Mesenchymal stem cell (in vitro differentiated cells and primary cell): ENCODE data around the gene DHDH.
"Not testable (repeated sequence)": the region's sequence is repeated elsewhere in the genome, so short reads cannot be mapped to it uniquely, and the experiment has no call there.

Experiments used
- DNase-seq: peaks from one replicate; pipeline ENCODE4 v3.0.0-alpha.2; 2013
- H2AFZ ChIP-seq: one replicate; pipeline ENCODE4 v1.6.1; 2013; ENCODE audit warnings: low read depth, mild to moderate bottlenecking, control low read depth, inconsistent platforms, low read length, moderate library complexity
- H2AK5ac ChIP-seq: 2 replicates; pipeline ENCODE4 v1.6.1; 2013; ENCODE audit warnings: low read length, moderate library complexity, mild to moderate bottlenecking, inconsistent platforms; ENCODE audit not compliant: severe bottlenecking
- H2BK120ac ChIP-seq: one replicate; pipeline ENCODE4 v1.6.1; 2013; ENCODE audit warnings: low read depth, mild to moderate bottlenecking, inconsistent platforms, low read length, moderate library complexity
- H2BK12ac ChIP-seq, 2 experiments: one replicate each; pipeline ENCODE4 v1.6.1; 2013; ENCODE audit warnings: inconsistent platforms in 2 of 2, low read length in 2 of 2, mild to moderate bottlenecking in 2 of 2, moderate library complexity in 2 of 2, control low read depth in 1 of 2
- H2BK15ac ChIP-seq: one replicate; pipeline ENCODE4 v1.6.1; 2013; ENCODE audit warnings: mild to moderate bottlenecking, low read depth, inconsistent platforms; ENCODE audit not compliant: poor library complexity, severe bottlenecking
- H2BK5ac ChIP-seq: 2 replicates; pipeline ENCODE4 v1.6.1; 2013; ENCODE audit warnings: low read depth, mild to moderate bottlenecking, low read length, control low read depth, inconsistent platforms; ENCODE audit not compliant: poor library complexity, severe bottlenecking
- H3K14ac ChIP-seq, 2 experiments: one replicate each; pipeline ENCODE4 v1.6.1; 2013; ENCODE audit warnings: inconsistent platforms in 2 of 2, low read length in 2 of 2, control low read depth in 1 of 2, mild to moderate bottlenecking in 1 of 2, moderate library complexity in 1 of 2
- H3K18ac ChIP-seq, 2 experiments: one replicate each; pipeline ENCODE4 v1.6.1; 2013; ENCODE audit warnings: inconsistent platforms in 2 of 2, low read length in 2 of 2, control low read depth in 1 of 2, low read depth in 1 of 2, mild to moderate bottlenecking in 1 of 2
- H3K23ac ChIP-seq, 2 experiments: one replicate each; pipeline ENCODE4 v1.6.1; 2013; ENCODE audit warnings: inconsistent platforms in 2 of 2, low read length in 2 of 2, mild to moderate bottlenecking in 2 of 2, moderate library complexity in 2 of 2, control low read depth in 1 of 2
- H3K27ac ChIP-seq: 2 replicates; pipeline ENCODE4 v1.5.1; 2013; ENCODE audit warnings: mild to moderate bottlenecking, moderate library complexity, low read length, control low read depth, inconsistent platforms; ENCODE audit not compliant: poor library complexity, severe bottlenecking
- H3K27me3 ChIP-seq, 2 experiments: 2 replicates each; pipeline versions ENCODE4 v1.6.1 to v1.7.0; 2013; ENCODE audit warnings: low read length in 2 of 2, mild to moderate bottlenecking in 2 of 2, moderate library complexity in 2 of 2, control low read depth in 1 of 2, inconsistent platforms in 1 of 2; ENCODE audit not compliant: control insufficient read depth in 1 of 2, insufficient read depth in 1 of 2
- H3K36me3 ChIP-seq, 2 experiments: 2 replicates each; pipeline versions ENCODE4 v1.6.1 to v1.7.0; 2013; ENCODE audit warnings: low read length in 2 of 2, control low read depth in 1 of 2, inconsistent platforms in 1 of 2, low read depth in 1 of 2, mild to moderate bottlenecking in 1 of 2; ENCODE audit not compliant: insufficient read depth in 2 of 2, control insufficient read depth in 1 of 2
- H3K4ac ChIP-seq, 2 experiments: one replicate each; pipeline ENCODE4 v1.6.1; 2013; ENCODE audit warnings: inconsistent platforms in 2 of 2, low read length in 2 of 2, mild to moderate bottlenecking in 2 of 2, moderate library complexity in 2 of 2, control low read depth in 1 of 2, low read depth in 1 of 2
- H3K4me1 ChIP-seq: 2 replicates; pipeline ENCODE4 v1.6.1; 2013; ENCODE audit warnings: low read depth, low read length, control low read depth; ENCODE audit not compliant: control insufficient read depth, insufficient read depth
- H3K4me2 ChIP-seq: 2 replicates; pipeline ENCODE4 v1.6.1; 2013; ENCODE audit warnings: low read length, mild to moderate bottlenecking, inconsistent platforms; ENCODE audit not compliant: poor library complexity, severe bottlenecking
- H3K4me3 ChIP-seq, 2 experiments: 2 replicates each; pipeline versions ENCODE4 v1.5.1 to v1.7.0; 2013; ENCODE audit warnings: low read length in 2 of 2, mild to moderate bottlenecking in 2 of 2, control low read depth in 1 of 2, low read depth in 1 of 2; ENCODE audit not compliant: insufficient read depth in 1 of 2
- H3K79me1 ChIP-seq: replicated peaks from 2 replicates; pipeline ENCODE4 v1.6.1; 2013; ENCODE audit warnings: mild to moderate bottlenecking, control low read depth, low read length, inconsistent platforms; ENCODE audit not compliant: poor library complexity, severe bottlenecking
- H3K9ac ChIP-seq: 2 replicates; pipeline ENCODE4 v1.7.0; 2013; ENCODE audit warnings: mild to moderate bottlenecking, low read length, moderate library complexity
- H3K9me3 ChIP-seq: 2 replicates; pipeline ENCODE4 v1.7.0; 2013; ENCODE audit warnings: mild to moderate bottlenecking, low read length; ENCODE audit not compliant: control insufficient read depth
- H4K8ac ChIP-seq: one replicate; pipeline ENCODE4 v1.6.1; 2013; ENCODE audit warnings: inconsistent platforms, mild to moderate bottlenecking, low read length, moderate library complexity
- H4K91ac ChIP-seq: one replicate; pipeline ENCODE4 v1.6.1; 2013; ENCODE audit warnings: mild to moderate bottlenecking, low read length, inconsistent platforms
- WGBS: methylation state at CpG from one replicate; pipeline ENCODE4 v1.1.7; 2013; ENCODE audit warnings: mixed read lengths; 5-methylcytosine and 5-hydroxymethylcytosine counted together

DHDH gene

DNA sequence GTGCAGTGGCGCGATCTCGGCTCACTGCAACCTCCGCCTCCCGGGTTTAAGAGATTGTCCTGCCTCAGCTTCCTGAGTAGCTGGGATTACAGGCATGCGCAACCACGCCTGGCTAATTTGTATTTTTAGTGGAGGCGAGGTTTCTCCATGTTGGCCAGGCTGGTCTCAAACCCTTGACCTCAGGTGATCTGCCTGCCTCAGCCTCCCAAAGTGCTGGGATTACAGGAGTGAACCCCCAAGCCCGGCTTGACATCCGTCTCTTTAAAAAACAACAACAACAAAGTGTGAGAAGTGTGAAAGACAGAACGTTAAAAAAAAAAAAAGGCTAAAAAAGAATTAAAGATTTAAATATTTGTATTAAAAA, 34.1 kb upstream of the DHDH start:
- peak overlapping the region; percentile 92 for H3K27ac ChIP-seq
- H2BK15ac ChIP-seq, H3K27me3 ChIP-seq, H2AK5ac ChIP-seq, H3K23ac ChIP-seq, H2BK12ac ChIP-seq, H3K9me3 ChIP-seq, H2BK5ac ChIP-seq, H3K18ac ChIP-seq, H4K91ac ChIP-seq, H3K4ac ChIP-seq, H3K4me2 ChIP-seq, DNase-seq, H3K14ac ChIP-seq, H2BK120ac ChIP-seq, H2AFZ ChIP-seq: not testable (repeated sequence)
- H3K9ac ChIP-seq, result peak overlapping the region; percentile 96
- peaks cover 19% of the 10 kb centered on the region for H3K79me1 ChIP-seq
- peak overlapping the region; percentile 67 for H4K8ac ChIP-seq
- H3K4me3 ChIP-seq, result peak overlapping the region in 1 of 2 experiments; percentile 99
- peaks cover 11% of the 10 kb centered on the region for H3K4me1 ChIP-seq
- WGBS, result 96% methylated on average over 8 of the region's 11 CpGs
- peaks cover 11 to 16% of the 10 kb centered on the region in 2 experiments for H3K36me3 ChIP-seq

DNA sequence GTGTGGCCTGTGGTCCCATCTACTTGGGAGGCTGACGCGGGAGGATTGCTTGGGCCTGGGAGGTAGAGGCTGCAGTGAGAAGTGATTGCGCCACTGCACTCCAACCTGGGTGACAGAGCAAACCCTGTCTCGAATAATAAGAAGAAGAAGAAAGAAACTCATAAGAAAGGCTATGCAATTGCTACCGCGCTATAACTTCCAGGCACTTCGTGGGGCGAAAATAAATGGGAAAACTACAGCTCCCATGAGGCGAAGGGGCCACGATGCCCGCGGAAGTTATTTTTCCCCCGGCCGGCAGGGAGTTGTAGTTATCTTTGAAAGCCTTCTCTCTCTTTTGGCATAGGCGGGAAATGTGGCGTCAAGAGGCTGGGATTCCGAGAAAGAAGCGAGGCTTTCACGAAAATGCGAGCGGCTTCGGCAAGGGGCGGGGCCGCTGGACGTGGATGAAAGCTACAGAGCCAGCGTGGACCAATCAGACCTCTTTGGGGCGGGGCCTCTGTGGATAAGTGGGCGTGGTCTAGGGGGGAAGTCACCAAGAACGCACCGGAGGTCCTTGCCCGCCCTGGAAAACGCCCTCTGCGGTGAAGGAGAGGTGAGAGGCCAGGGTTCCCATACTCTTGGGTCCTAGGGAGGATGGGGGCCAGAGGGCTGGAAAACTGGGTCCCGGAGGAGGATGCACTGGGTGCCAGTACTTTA, 33.6 kb upstream of the DHDH start, which contains the start of gene NUCB1:
NUCB1 (plus strand) TSS at position 532 of the 696 bp plus-strand sequence. CDS start 485 bp downstream, outside the sequence.
- Histone ChIP-seq H3K4me3 (peak within 1 kb of the TSS; percentile 69 to 99), H3K36me3 (peaks cover 16 to 22% of the 10 kb centered on the region in 2 experiments), H2AK5ac (peak within 1 kb of the TSS; percentile 4), H2BK5ac (no peak within 1 kb of the TSS), H3K18ac (peak within 1 kb of the TSS; percentile 76 to 88), H4K91ac (peak within 1 kb of the TSS; percentile 80), H3K27me3 (peaks cover 0 to 5% of the 10 kb centered on the region in 2 experiments), H3K4ac (peak within 1 kb of the TSS; percentile 66 to 89), H2BK12ac (peak within 1 kb of the TSS; percentile 32 to 59), H2BK15ac (peak within 1 kb of the TSS; percentile 78), H3K4me1 (peaks cover 11% of the 10 kb centered on the region), H3K9me3 (no peaks in the 10 kb centered on the region), H3K23ac (peak within 1 kb of the TSS in 1 of 2 experiments; percentile 49), H4K8ac (peak within 1 kb of the TSS; percentile 95), H2BK120ac (peak within 1 kb of the TSS; percentile 42), H2AFZ (peak within 1 kb of the TSS; percentile 53), H3K79me1 (peaks cover 23% of the 10 kb centered on the region), H3K14ac (peak within 1 kb of the TSS in 1 of 2 experiments; percentile 82), H3K4me2 (peak within 1 kb of the TSS; percentile 90), H3K9ac (peak within 1 kb of the TSS; percentile 96), H3K27ac (peak within 1 kb of the TSS; percentile 92)
- DNase-seq, result peak; percentile 99
- WGBS, result 8% methylated on average over 31 of the region's 34 CpGs

GRCh38 chr19:48900477-48901406, 32.8 kb upstream of the DHDH start:
- DNase-seq, result peak; percentile 32
- WGBS, result 31% methylated on average over 17 of the region's 24 CpGs

More at GRCh38 chr19:48900477-48901406, 32.8 kb upstream of the DHDH start:
- peak overlapping the region; percentile 57 for H2BK15ac ChIP-seq
- peak overlapping the region; percentile 32 to 59 for H2BK12ac ChIP-seq
- peak overlapping the region; percentile 73 to 76 for H3K18ac ChIP-seq
- peaks cover 28% of the 10 kb centered on the region for H3K79me1 ChIP-seq
- peaks cover 11% of the 10 kb centered on the region for H3K4me1 ChIP-seq
- H3K4me3 ChIP-seq, result peak overlapping the region; percentile 69 to 99
- H4K91ac ChIP-seq, result peak overlapping the region; percentile 80
- H3K4ac ChIP-seq, result peak overlapping the region; percentile 66 to 89
- H4K8ac ChIP-seq, result peak overlapping the region; percentile 91
- H2AK5ac ChIP-seq, result peak overlapping the region; percentile 4
- H2AFZ ChIP-seq, result no peak overlapping the region
- peak overlapping the region in 1 of 2 experiments; percentile 82 for H3K14ac ChIP-seq
- peak overlapping the region; percentile 25 for H3K27ac ChIP-seq
- no peaks in the 10 kb centered on the region for H3K27me3 ChIP-seq
- H2BK5ac ChIP-seq, result no peak overlapping the region
- H3K9me3 ChIP-seq, result no peaks in the 10 kb centered on the region
- H3K23ac ChIP-seq, result peak overlapping the region in 1 of 2 experiments; percentile 49
- peak overlapping the region; percentile 96 for H3K9ac ChIP-seq
- H3K36me3 ChIP-seq, result peaks cover 25 to 28% of the 10 kb centered on the region in 2 experiments
- H2BK120ac ChIP-seq, result peak overlapping the region; percentile 42
- H3K4me2 ChIP-seq, result peak overlapping the region; percentile 90
